ENCODE results near the gene LRMDA.

DNA sequence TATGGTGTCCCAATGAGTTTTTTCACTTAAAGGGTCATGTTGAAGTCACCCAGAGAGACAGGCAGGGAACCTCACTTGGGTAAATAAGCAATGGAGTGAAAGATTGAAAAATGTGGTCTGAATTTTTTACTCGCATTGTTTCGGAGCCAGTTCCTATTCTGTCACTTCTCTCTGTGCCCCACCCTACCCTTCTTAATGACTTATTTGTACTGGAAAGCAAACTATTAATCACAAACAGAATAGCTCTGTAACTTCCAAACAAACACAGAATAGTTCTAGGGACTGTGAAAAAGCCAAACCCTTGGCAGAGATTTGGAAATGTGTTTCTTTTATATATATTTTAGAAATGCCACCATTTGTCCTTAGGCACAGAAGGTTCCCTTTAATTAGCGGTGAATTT is 76.0 kb downstream of the LRMDA start:
- TF ChIP-seq CTCF (IDR thresholded peaks at IDR 0.05) (no peak), POLR2AphosphoS5 (IDR thresholded peaks at IDR 0.05) (no peak), POLR2A (IDR thresholded peaks at IDR 0.05) (no peak)

Measured in sigmoid colon (tissue), 4 donors.